ENCODE measurements around the gene RNF187. TPM values are rescaled to one million over a fixed set of nuclear protein-coding genes. Genes with fewer than 3 reads are reported as not detected.
"Not testable (repeated sequence)": the region's sequence is repeated elsewhere in the genome, so short reads cannot be mapped to it uniquely, and the experiment has no call there.

RNF187 gene
- total RNA-seq, 1 experiment from 2014 or later, result 63.4 TPM

DNA sequence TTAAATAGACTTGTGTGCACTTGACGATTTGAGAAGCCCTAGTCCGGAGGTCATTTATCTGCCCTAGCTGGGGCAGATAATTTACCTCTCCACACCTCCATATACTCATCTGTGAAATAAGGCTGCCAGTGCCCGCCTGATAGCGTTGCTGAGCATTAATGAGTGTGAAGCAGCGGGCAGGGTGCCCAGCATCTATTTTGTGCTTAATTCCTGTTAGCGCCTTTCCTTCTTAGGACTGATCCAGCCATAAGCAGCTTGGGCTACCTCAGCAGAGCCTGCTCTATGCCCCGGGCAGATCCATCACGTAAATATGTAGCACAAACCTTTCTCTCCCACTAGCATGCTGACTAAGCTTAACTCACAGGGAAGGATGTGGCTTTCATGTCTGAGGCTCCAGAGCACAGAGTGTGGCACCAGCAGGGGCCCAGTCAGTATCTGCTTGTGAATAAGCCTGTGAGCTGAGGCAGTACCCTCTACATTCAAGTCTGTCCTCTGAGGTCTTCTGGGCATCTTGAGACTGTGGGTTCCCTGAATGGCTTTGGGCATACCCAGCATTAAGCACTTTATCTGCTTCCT is 21.5 kb upstream of the RNF187 start:
- H2BK20ac ChIP-seq (ENCODE audit: low read depth, low read length, poor library complexity, severe bottlenecking), result no peak overlapping the region
- H3K27ac ChIP-seq (ENCODE audit: insufficient read length, low read depth, low read length), result no peak overlapping the region
- H2AFZ ChIP-seq (ENCODE audit: low read length), result no peak overlapping the region
- no peak overlapping the region for H4K91ac ChIP-seq (ENCODE audit: insufficient read length, low read depth, low read length)
- peaks cover 88% of the 10 kb centered on the region for H3K27me3 Mint-ChIP-seq (ENCODE audit: low read depth)
- H4K20me1 ChIP-seq (ENCODE audit: control insufficient read depth, insufficient read depth, insufficient read length), result no peaks in the 10 kb centered on the region
- H3K79me2 ChIP-seq (ENCODE audit: insufficient read depth, low read length), result no peaks in the 10 kb centered on the region
- H3K27me3 ChIP-seq (ENCODE audit: insufficient read depth, low read length), result peaks cover 25% of the 10 kb centered on the region; the same call in 1 of the 2 replicates
- no peak overlapping the region for H2BK15ac ChIP-seq (ENCODE audit: low read depth, low read length)
- H3K4me3 Mint-ChIP-seq, result peak overlapping the region; percentile 68 to 92
- no peak for DNase-seq
- TF ChIP-seq, protein P1, sequence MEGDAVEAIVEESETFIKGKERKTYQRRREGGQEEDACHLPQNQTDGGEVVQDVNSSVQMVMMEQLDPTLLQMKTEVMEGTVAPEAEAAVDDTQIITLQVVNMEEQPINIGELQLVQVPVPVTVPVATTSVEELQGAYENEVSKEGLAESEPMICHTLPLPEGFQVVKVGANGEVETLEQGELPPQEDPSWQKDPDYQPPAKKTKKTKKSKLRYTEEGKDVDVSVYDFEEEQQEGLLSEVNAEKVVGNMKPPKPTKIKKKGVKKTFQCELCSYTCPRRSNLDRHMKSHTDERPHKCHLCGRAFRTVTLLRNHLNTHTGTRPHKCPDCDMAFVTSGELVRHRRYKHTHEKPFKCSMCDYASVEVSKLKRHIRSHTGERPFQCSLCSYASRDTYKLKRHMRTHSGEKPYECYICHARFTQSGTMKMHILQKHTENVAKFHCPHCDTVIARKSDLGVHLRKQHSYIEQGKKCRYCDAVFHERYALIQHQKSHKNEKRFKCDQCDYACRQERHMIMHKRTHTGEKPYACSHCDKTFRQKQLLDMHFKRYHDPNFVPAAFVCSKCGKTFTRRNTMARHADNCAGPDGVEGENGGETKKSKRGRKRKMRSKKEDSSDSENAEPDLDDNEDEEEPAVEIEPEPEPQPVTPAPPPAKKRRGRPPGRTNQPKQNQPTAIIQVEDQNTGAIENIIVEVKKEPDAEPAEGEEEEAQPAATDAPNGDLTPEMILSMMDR (conservative IDR thresholded peaks at IDR 0.05), result no peak
- peaks cover 16 to 37% of the 10 kb centered on the region in 2 experiments for H3K4me1 Mint-ChIP-seq
- no peak overlapping the region for H3K27ac Mint-ChIP-seq
- H3K9me3 ChIP-seq (ENCODE audit: control insufficient read depth, low read depth, low read length), result no peaks in the 10 kb centered on the region
- H4K8ac ChIP-seq (replicated peaks; ENCODE audit: insufficient read length, low read depth, low read length), result no peak overlapping the region
- H3T11ph ChIP-seq (ENCODE audit: low read length), result no peak overlapping the region
- H3K4me2 ChIP-seq (ENCODE audit: insufficient read depth, insufficient read length, low read length), result no peak overlapping the region
- H4K5ac ChIP-seq (ENCODE audit: insufficient read length, low read depth, low read length), result no peak overlapping the region
- H2BK120ac ChIP-seq (ENCODE audit: low read depth, low read length, poor library complexity, severe bottlenecking), result no peak overlapping the region
- H2BK12ac ChIP-seq (ENCODE audit: insufficient read length, low read depth, low read length), result no peak overlapping the region
- no peak overlapping the region for H2BK5ac ChIP-seq (ENCODE audit: insufficient read length, low read length)
- H3K23me2 ChIP-seq (ENCODE audit: insufficient read length, low read depth, low read length, poor library complexity, severe bottlenecking), result peaks cover 8% of the 10 kb centered on the region
- no CpG with 5 or more reads among the region's 8 CpGs for WGBS (ENCODE audit: extremely low coverage, insufficient read length, low lambda C conversion rate)
- H3K36me3 Mint-ChIP-seq (ENCODE audit: insufficient read depth in 1 of 3, low read depth in 3 of 3), result no peaks in the 10 kb centered on the region
- H3K4ac ChIP-seq (ENCODE audit: low read depth, low read length), result no peak overlapping the region
- no peaks in the 10 kb centered on the region; a peak in 1 of 5 replicates for H3K9me3 Mint-ChIP-seq
- H3K14ac ChIP-seq (ENCODE audit: insufficient read depth, low read length), result no peak overlapping the region
- no peak overlapping the region for H3K23ac ChIP-seq (ENCODE audit: insufficient read length, low read depth, low read length)
- H2AK5ac ChIP-seq (ENCODE audit: insufficient read length, low read length), result no peak overlapping the region
- H3K79me1 ChIP-seq (ENCODE audit: insufficient read depth, low read depth, low read length, poor library complexity, severe bottlenecking), result no peaks in the 10 kb centered on the region
- H3K56ac ChIP-seq (ENCODE audit: insufficient read length, low read depth, low read length), result no peak overlapping the region
- H3K4me1 ChIP-seq (ENCODE audit: insufficient read depth, low read length), result no peaks in the 10 kb centered on the region
- H3K18ac ChIP-seq (ENCODE audit: insufficient read length, low read depth, low read length), result no peak overlapping the region
- H3K9ac ChIP-seq (ENCODE audit: extremely low read depth, insufficient read length, low read length), result no peak overlapping the region

DNA sequence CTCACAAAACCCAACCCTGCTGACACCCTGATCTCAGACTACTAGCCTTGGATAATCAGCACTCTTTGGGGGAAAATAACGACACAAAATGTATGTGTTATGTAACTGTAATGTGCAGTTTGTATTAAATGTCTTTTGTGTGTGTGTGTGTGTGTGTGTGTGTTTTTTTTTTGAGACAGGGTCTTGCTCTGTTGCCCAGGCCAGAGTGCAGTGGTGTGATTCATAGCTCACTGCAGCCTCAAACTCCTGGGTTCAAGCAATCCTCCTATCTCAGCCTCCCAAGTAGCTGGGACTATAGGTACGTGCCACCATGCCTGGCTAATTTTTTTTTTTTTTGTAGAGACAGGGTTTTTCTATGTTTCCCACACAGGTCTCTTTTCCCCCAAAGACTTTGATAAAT is 19.0 kb upstream of the RNF187 start:
- H3T11ph ChIP-seq (ENCODE audit: low read length); H3K4me3 Mint-ChIP-seq; H2BK120ac ChIP-seq (ENCODE audit: low read depth, low read length, poor library complexity, severe bottlenecking); H3K36me3 Mint-ChIP-seq (ENCODE audit: insufficient read depth in 1 of 3, low read depth in 3 of 3); H3K27ac Mint-ChIP-seq; DNase-seq; H2BK5ac ChIP-seq (ENCODE audit: insufficient read length, low read length); H3K23ac ChIP-seq (ENCODE audit: insufficient read length, low read depth, low read length); H3K79me2 ChIP-seq (ENCODE audit: insufficient read depth, low read length); H3K9ac ChIP-seq (ENCODE audit: extremely low read depth, insufficient read length, low read length); H3K23me2 ChIP-seq (ENCODE audit: insufficient read length, low read depth, low read length, poor library complexity, severe bottlenecking); H4K91ac ChIP-seq (ENCODE audit: insufficient read length, low read depth, low read length); H2BK15ac ChIP-seq (ENCODE audit: low read depth, low read length); H3K9me3 ChIP-seq (ENCODE audit: control insufficient read depth, low read depth, low read length); H2BK20ac ChIP-seq (ENCODE audit: low read depth, low read length, poor library complexity, severe bottlenecking); H3K56ac ChIP-seq (ENCODE audit: insufficient read length, low read depth, low read length); H3K4ac ChIP-seq (ENCODE audit: low read depth, low read length); H3K18ac ChIP-seq (ENCODE audit: insufficient read length, low read depth, low read length); H2AFZ ChIP-seq (ENCODE audit: low read length); H3K27ac ChIP-seq (ENCODE audit: insufficient read length, low read depth, low read length); H3K4me2 ChIP-seq (ENCODE audit: insufficient read depth, insufficient read length, low read length); H2AK5ac ChIP-seq (ENCODE audit: insufficient read length, low read length); H4K8ac ChIP-seq (replicated peaks; ENCODE audit: insufficient read length, low read depth, low read length); H2BK12ac ChIP-seq (ENCODE audit: insufficient read length, low read depth, low read length); H3K9me3 Mint-ChIP-seq; H4K20me1 ChIP-seq (ENCODE audit: control insufficient read depth, insufficient read depth, insufficient read length); H3K79me1 ChIP-seq (ENCODE audit: insufficient read depth, low read depth, low read length, poor library complexity, severe bottlenecking); H3K4me1 ChIP-seq (ENCODE audit: insufficient read depth, low read length); H4K5ac ChIP-seq (ENCODE audit: insufficient read length, low read depth, low read length); H3K14ac ChIP-seq (ENCODE audit: insufficient read depth, low read length): not testable (repeated sequence)
- Mint-ChIP-seq H3K27me3 (ENCODE audit: low read depth) (peaks cover 87% of the 10 kb centered on the region), H3K4me1 (peaks cover 22 to 39% of the 10 kb centered on the region in 2 experiments)
- no CpG with 5 or more reads among the region's 2 CpGs for WGBS (ENCODE audit: extremely low coverage, insufficient read length, low lambda C conversion rate)
- peaks cover 20% of the 10 kb centered on the region; the same call in 1 of the 2 replicates for H3K27me3 ChIP-seq (ENCODE audit: insufficient read depth, low read length)

Measured in H9 (cell line).